Ecto neural progenitor cell (in vitro differentiated cells): Measurements from ENCODE around the gene PIM1.
"Not testable (repeated sequence)": the region's sequence is repeated elsewhere in the genome, so short reads cannot be mapped to it uniquely, and the experiment has no call there.

Experiments used
- DNase-seq: peaks from one replicate; pipeline ENCODE4 v3.0.0-alpha.2; 2018; ENCODE audit warnings: low spot score

PIM1 gene

DNA sequence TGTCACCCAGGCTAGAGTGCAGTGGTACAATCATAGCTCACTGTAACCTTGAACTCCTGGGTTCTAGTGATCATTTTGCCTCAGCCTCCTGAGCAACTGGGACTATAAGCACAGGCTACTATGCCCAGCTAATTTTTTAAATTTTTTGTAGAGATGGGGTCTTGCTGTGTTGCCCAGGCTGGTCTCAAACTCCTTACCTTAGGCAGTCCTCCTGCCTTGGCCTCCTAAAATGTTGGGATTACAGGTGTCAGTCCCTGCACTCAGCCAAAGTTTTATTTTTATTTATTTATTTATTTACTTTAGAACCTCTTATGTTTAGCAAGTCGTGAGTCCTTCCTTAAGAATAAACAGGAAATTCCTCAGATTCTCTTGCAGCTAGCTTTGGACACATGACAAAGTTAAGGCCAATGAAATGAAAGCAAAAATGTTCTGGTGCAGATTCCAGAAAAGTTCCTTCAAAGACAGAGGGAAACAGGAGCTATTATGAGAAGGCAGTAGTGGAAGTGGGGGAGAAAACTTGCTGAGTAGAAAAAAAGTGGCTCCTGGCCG is 19.1 kb downstream of the PIM1 start:
- DNase-seq, result no peak

DNA sequence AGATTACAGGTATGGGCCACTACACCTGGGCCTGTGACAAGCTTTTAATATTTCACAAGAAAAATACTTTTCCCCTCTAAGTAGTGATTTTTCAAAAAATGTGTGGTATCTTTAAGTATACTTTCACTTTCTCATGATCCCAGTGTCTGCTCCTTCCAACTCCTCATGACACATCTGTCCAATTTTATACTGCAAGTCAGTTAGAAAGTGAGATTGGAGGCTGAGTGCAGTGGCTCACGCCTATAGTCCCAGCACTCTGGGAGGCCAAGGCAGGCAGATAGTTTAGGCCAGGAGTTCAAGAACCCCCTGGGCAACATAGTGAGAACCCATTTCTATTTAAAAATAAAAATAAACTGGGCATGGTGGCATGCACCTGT is 20.2 kb downstream of the PIM1 start:
- DNase-seq, result no peak

DNA sequence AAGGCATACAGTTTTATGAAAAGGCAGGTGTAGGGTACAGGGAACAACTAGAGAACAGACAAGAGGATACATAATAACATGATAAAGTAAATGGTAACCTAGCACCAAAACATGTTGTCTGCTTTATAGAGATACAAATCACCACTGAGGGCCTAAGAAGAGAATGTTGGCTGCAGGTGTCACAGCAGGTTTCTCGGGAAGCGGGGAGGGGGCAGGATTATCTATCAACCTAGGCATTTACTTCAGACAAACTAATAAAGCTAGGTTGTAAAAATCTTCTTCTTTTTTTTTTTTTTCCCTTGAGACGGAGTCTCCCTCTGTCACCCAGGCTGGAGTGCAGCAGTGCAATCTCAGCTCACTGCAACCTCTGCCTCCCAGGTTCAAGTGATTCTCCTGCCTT is 22.7 kb downstream of the PIM1 start:
- DNase-seq, result no peak

DNA sequence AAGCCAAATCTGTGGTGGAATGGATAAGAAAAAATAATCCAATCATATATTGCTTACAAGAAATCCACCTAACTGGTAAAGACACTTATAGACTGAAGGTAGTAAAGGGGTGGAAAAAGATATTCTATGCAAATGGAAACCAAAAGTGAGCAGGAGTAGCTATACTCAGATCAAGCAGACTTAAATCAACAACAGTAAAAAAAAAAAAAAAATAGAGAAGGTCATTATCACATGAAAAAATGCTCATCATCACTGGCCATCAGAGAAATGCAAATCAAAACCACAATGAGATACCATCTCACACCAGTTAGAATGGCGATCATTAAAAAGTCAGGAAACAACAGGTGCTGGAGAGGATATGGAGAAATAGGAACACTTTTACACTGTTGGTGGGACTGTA is 24.9 kb downstream of the PIM1 start:
- not testable (repeated sequence) for DNase-seq

DNA sequence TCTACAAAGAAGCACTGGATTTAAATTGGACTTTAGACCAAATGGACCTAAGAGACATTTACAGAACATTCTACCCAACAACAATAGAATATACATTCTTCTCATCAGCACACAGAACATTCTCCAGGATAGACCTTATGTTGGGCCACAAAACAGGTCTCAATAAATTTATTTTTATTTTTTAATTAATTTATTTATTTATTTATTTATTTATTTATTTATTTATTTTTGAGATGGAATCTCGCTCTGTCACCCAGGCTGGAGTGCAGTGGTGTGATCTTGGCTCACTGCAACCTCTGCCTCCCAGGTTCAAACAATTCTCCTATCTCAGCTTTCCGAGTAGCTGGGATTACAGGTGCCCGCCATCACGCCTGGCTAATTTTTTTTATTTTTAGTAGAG is 26.5 kb downstream of the PIM1 start:
- not testable (repeated sequence) for DNase-seq

DNA sequence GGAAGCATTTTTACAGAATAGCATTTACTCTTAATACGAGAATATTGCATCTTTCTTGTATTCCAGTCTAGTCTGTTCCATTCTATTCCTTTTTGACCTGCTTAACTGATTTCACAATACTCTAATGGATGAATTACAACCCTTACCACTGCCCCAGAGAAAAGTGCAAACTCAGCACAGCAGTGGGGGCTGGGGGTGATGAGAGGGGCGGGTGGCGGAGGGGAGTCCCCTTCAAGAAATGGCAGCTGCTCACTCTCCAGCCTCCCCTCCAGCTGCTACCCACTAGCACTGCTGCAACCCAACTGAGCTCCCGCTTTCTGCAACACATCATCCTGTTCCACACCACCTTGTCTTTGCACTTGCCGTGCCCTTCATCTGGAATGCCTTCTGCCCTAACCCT is 30.1 kb downstream of the PIM1 start:
- no peak for DNase-seq

DNA sequence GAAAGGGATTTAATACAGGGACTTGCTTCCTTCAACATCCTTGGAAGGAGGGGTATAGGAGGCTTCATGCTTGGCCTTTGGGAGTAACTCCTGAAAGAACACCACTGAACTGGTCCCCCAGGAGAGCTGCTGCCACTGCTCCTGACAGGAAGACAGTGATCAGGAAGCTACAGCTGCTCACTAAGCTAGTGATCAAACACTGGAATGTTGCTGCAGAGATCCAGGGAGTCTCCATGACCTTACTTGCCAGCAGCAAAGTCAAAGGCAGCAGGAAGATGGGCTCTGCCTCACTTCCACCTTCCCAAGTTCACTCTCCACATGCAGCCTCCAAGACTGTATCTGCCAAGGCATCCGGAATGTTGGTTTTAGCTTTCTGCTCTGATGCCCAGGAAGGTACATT is 31.8 kb downstream of the PIM1 start:
- DNase-seq, result no peak

DNA sequence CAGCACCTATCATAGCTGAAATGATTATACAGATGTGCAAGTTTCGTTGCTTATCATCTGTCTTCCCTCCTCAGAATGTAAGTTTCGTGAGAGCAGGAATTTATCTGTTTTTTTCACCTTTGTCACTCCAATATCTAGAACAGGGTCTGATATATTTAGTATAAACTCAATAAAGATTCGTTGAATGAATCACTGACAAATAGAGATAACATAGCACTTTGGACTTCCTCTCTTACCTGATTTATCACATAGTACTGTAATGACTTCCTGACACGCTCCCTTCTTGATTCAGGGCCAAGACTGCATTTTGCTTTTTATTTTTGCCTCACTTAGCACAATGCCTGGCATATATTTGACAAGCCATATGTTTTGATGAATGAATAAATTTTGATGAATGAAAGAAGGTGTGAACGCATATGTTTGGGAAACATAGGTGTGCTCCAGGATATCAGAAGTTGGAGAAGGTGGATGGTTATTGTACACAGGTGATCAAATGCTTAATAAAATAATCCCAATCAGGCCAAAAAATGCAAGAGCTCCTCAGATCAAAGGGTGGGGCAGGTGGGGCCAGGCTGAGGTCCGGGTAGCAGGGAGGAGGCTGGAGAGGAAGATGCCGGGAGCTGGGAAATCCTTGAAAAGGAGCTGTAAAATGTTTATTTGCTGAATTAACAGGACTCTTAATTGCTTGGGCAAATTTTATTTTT is 33.0 kb downstream of the PIM1 start:
- no peak for DNase-seq

DNA sequence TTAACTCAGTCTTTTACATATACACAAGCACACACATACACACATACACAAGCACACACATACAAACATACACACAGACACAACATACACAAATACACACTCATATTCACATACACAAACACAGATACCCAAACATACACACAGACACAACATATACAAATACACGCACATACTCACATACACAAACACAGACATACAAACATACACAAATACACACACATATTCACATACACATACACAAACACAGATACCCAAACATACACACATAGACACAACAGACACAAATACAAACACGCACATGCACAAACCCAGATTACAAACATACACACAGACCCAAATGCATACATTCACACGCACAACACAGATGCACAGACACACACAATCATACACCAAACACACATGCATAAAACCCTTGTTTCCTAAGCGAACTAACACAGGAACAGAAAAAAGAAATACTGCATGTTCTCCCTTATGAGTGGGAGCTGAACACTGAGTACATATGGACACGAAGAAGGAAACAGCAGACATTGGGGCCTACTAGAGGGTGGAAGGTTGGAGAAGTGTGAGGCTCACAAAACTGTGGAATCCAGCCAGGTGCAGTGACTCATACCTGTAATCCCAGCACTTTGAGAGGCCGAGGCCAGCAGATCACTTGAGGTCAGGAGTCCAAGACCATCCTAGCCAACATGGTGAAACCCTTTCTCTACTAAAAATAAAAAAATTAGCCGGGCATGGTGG is 34.2 kb downstream of the PIM1 start:
- DNase-seq, result no peak

DNA sequence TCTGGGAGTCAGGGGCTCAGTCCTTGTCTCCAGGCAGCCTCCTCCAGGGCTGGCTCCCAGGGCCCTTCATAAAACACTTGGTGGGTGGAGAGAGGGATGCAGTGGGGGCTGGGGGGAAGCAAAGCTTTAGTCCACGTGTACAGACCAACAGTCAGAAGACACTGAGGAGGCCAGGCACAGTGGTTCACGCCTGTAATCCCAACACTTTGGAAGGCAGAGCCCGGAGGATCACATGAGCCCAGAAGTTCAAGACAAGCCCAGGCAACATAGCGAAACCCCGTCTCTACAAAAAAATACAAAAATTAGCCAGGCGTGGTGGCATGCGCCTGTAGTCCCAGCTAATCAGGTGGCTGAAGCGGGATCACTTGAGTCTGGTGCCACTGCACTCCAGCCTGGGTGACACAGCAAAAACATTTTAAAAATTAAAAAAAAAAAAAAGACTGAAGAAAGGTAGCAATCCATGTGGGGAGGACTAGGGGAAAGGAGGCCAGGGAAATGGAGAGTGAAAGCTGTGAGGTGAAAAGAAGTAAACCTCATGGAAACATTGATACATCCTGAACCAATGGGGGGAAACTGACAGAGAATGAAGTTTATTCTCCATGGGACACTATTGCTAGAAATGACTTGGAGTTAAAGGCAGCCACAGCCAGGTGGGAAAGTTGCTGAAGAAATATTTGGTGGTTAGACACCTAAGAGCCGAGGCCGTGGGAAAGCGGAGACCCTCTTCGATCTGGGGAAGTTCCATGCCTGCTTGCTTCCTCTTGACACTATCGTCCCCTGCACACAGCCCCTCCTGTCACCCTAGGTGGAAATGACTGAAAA is 35.4 kb downstream of the PIM1 start:
- DNase-seq, result no peak

DNA sequence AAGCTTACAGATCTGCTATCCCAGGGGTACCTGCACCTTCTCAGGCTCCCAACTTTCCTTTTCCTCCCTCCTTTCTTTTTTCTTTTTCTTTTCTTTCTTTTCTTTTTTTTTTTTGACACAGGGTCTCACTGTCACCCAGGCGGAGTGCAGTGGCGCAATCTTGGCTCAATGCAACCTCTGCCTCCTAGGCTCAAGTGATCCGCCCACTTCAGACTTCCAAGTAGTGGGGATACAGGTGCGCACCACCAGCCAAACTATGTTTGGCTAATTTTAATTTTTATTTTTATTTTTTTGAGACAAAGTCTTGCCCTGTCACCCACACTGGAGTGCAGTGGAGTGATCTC is 36.0 kb downstream of the PIM1 start:
- DNase-seq, result no peak

DNA sequence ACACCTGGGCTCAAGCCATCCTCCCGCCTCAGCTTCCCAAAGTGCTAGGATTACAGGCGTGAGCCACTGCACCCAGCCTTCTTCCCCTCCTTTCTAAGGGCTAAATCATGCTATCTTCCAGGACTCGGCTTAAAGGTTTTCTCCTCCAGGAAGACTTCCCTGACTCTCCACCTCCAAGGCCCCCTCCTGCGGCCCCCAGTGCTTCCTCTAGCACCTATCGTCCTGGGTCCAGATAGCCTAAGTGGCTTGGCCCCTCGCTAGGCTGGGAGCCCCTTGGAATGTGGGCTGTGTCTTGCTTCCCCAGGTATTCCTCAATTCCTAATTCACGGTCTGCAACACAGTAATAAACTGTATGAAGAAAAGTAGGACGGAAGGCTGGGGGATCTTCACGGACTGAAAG is 36.7 kb downstream of the PIM1 start:
- DNase-seq, result no peak

DNA sequence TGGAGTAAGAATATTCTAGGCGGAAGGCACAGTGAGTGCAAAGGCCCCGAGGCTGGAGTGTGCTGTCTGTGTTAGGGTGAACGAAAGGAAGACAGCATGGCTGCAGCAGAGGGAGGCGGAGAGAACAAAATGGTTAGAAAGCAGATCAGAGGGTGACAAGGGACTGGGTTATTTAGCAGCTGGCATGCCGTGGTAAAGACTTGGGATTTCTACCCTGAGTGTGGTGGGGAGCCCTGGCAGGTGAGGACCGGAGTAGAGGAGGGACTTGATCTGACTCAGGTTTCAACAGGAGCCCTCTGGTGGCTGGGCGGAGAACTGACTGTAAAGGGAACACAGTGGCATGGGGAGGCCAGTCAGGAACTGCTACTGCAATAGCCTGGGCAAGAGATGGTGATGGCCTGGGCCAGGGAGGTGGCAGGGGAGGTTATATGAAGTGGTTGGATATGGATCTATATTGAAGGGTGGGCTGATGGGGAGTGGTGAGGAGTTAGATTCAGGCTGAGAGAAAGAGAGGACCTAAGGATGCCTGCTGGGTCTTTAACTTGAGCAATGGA is 38.0 kb downstream of the PIM1 start:
- peak; percentile 84 for DNase-seq

DNA sequence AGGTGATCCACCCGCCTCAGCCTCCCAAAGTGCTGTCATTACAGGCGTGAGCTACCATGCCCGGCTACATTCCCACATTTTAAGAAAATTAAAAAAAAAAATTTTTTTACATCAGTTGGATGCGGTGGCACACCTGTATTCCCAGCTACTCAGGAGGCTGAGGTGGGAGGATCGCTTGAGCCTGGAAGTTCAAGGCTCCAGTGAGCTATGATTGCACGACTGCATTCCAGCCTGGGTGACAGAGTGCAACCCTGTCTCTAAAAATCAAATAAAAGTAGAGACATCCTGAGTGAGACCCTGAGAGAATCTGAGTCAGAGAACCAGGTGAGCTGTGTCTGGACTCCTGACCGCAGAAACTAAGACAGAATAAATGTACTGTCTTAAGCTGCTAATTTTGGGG is 38.8 kb downstream of the PIM1 start:
- no peak for DNase-seq

DNA sequence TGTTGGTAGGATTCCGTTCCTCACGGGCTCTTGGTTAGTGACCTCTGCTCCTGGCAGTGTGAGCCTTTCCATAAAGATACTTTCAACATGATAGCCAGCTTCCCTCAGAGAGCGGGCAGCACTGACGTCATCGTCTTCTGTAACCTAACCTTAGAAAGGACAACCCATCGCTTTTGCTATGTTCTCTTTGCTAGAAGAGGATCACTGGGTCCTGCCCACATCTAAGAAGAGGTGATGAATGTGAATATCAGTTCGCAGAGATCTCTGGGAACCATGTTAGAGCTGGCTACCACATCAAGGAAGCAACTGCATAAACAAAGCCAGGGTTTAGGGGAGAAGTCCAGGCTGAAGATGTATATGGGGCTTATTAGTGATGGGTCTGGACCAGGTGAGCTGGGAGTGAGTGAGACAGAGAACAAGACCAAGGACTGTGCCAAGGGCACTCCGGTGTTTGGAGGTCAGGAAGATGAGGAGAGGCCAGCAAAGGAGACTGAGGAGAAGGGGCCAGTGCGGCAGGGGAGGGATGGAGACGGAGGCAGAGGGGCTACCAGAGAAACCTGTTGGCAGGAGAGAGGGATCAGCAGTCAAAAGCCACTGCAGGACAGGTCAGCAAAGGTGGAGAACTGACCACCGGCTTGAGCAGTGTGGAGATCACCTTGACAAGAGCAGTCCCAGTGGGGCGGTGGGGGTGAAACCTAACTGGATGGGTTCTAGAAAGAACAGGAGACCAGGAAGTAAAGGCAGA is 39.7 kb downstream of the PIM1 start:
- no peak for DNase-seq

DNA sequence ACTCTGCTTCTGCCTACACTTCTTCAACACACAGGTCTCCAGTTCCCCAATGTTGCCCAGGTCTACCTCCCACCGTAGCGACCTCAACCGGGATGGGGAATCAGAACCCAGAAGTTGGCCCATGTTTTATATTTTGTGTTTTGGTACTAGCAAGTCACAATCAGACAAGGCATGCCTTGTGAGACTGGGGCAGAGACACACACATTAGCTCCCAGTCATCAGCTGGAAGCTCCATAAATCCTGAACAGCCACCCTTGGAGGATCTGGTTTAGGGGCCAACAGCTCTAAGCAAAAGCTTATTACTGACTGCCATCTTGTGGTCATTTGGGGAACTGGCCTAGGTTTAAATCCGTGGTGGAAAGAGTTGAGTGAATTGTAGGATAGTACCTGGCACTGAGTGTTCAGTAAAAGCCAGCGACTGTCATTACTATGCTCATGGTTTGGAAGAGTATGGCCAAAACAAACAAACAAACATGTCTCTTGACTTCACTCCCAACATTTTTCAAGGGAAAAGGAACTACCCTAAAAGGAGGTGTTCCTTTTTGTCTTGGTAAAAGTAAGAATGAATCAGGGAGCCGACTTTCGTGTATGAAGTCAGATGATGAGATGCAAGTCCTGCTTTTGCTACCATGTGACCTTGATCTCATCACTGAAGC is 40.5 kb downstream of the PIM1 start:
- DNase-seq, result peak; percentile 76

DNA sequence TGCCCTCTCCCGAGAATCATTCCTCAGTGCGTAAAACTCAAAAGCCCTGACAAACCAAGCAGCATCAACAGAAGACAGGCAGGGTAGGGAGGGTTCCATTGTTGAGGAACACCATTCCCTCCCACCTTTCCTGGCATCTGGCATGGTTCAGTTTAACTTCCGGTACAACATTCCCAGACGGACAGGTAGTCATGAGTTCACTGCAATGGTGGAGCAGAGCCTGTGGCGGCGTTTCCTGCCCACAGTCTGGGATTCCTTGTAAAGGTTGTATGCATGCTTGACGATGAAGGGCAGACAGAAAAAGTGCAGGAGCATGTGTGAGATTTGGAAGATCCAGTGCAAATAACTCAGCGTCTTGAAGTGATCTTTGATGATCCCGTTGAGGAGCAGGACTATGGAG is 42.3 kb downstream of the PIM1 start:
- no peak for DNase-seq

DNA sequence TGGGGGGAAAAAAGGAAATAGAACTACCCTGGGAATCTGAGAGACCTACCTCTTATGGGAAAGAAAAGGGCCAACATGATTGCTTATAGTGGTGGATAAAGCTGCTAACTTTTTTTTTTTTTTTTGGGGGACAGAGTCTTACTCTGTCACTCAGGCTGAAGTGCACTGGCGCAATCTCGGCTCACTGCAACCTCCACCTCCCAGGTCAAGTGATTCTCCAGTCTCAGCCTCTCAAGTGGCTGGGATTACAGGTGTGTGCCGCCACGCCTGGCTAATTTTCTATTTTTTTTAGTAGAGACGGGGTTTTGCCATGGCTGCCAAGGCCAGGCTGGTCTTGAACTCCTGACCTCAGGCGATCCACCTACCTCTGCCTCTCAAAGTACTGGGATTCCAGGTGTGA is 48.1 kb downstream of the PIM1 start:
- no peak for DNase-seq

DNA sequence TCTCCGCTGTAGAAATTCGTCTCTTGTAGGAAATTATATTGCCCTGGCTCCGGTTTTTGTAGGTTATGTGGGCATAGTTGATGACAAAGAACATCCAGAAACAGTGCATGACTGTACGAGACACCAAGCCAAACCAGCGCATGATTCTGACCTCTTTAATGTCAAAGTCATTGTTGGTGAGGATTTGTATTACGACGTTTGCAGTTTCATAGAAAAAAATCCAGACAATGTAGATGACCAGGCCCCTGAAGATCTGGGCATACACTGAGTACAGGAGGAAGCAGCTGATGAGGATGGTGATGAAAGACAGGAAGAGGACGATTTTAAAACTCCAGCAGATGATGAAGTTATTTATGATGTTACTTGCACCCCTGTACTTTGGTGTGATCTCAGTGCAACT is 48.6 kb downstream of the PIM1 start:
- DNase-seq, result no peak

DNA sequence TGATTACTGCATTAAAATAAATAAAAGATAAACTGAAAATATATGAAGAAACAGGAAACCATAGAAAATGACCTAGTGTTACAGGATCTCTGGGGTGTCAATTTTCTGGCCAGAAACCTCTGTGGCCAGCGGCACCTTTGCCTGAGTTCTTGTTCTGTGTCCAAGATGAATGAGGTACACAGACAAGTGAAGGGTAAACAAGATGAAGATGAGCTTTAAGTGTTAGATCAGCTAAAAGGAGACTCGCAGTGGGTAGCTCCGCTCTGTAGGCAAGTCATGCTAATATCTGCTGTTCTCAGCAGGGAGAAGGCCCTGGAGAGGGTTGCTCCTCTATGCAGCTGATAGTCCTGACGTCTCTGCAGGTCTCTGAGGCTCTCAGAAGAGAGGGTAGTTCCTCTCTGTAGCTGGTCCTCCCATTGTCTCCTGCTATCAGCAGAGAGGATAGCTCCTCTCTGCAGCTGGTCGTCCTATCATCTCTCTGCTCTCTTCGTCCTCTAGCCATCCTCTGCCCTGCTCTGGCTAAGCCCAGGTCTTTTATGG is 51.7 kb downstream of the PIM1 start:
- no peak for DNase-seq
